ENCODE data around the gene TNIP3. TPM values are rescaled to one million over a fixed set of nuclear protein-coding genes. Genes with fewer than 3 reads are reported as not detected.
"Not testable (repeated sequence)": the region's sequence is repeated elsewhere in the genome, so short reads cannot be mapped to it uniquely, and the experiment has no call there.

Gene TNIP3
- total and polyA plus RNA-seq, 9 of the 15 experiments (the other 6 are each of a cell fraction or from before 2014, with no cell fraction given), result 0.14 TPM; not detected in 8

DNA sequence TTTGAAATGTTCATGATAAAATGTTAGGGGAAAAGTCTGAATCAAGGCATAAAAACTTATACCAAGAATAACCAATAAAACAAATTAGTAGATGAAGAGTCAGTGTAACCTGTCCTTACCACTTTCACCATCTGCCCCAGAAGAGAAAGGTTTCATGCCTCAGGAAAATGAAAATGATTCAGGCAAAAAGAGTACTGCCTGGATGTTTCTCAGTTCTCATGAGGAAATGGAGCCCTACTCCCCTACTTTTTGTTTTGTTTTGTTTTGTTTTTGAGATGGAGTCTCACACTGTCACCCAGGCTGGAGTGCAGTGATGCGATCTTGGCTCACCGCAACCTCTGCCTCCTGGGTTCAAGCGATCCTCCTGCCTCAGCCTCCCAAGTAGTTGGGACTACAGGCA, 7.4 kb upstream of the TNIP3 start:
- H3K79me2 ChIP-seq (ENCODE audit: control insufficient read depth, insufficient read depth, low read length); in situ Hi-C loops (cut with MboI); H3K27ac ChIP-seq (ENCODE audit: extremely low read depth, low read depth, low read length); H2AFZ ChIP-seq (ENCODE audit: low read depth, low read length); H3K9ac ChIP-seq (ENCODE audit: insufficient read depth in 1 of 2, low read depth in 2 of 2, low read length in 2 of 2); H3K27me3 ChIP-seq (ENCODE audit: control insufficient read depth in 2 of 2, insufficient read depth in 2 of 2, low read length in 2 of 2); H3K9me3 ChIP-seq (replicated peaks; ENCODE audit: control insufficient read depth, insufficient read depth, low read depth, low read length); FAIRE-seq; H3K36me3 ChIP-seq (ENCODE audit: control insufficient read depth, insufficient read depth, low read length); DNase-seq (ENCODE audit: extremely low read depth in 1 of 4, low spot score in 3 of 4); H4K20me1 ChIP-seq (replicated peaks; ENCODE audit: control insufficient read depth, insufficient read depth, low read length); ATAC-seq; intact Hi-C loops (cut with micrococcal nuclease); H3K9me1 ChIP-seq (ENCODE audit: control insufficient read depth, insufficient read depth, low read length); BruUV-seq (replicated peaks); H3K4me1 ChIP-seq (replicated peaks in 1 of 2; ENCODE audit: control insufficient read depth in 2 of 2, insufficient read depth in 2 of 2, low read length in 2 of 2); CTCF ChIA-PET (ENCODE audit: low intra/inter-chr PET ratio); H3K4me2 ChIP-seq (ENCODE audit: insufficient read depth, low read length); H3K4me3 ChIP-seq: not testable (repeated sequence)
- POLR2A ChIA-PET, result interaction anchor here (0.6 kb wide), 1 partner anchor 17 kb away, joined by 3 read pairs; no protein-coding TSS in a partner anchor
- 0% methylated on average over 3 of the region's 3 CpGs for WGBS (ENCODE audit: insufficient coverage, low coverage, missing lambda C conversion rate)

DNA sequence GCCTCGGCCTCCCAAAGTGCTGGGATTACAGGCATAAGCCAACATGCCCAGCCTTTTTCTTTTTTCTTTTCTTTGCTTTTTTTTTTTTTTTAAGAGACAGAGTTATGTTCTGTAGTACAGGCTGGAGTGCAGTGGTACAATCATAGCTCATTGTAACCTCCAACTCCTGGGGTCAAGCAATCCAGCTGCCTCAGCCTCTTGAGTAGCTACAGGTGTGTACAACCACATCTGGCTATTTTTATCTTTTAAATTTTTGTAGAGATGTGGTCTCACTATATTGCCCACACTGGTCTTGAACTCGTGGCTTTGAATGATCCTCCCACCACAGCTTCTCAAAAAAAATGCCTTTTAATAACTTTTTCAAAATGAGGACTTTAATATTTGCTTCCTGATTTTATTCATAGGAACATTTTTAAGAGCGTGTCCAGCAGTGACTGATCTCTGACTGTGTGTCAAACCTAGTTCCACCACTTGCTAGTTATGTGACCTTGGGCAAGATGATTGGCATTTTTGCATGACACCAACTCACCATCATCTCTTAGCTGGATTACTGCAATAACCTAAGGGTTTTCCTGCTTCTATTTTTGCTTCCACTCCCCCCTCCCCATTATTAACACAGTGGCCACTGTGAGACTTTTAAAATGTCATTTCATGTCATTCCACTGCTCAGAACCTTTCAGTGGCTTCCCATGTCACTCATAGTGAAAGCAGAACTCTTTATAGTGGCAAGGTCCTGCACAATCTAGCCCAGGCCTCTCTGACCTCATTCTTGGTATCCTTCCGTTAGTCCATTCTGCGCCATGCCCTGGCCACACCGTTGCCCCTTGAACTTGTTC, 4.5 kb upstream of the TNIP3 start:
- POLR2A ChIA-PET, result no interaction called here
- CTCF ChIA-PET (ENCODE audit: low intra/inter-chr PET ratio), result no interaction called here
- DNase-seq (ENCODE audit: extremely low read depth in 1 of 4, low spot score in 3 of 4) (no peak), ATAC-seq (no peak), FAIRE-seq (no peak)
- no peak overlapping the region for H3K9ac ChIP-seq (ENCODE audit: insufficient read depth in 1 of 2, low read depth in 2 of 2, low read length in 2 of 2)
- no peaks in the 10 kb centered on the region for H3K79me2 ChIP-seq (ENCODE audit: control insufficient read depth, insufficient read depth, low read length)
- H4K20me1 ChIP-seq (replicated peaks; ENCODE audit: control insufficient read depth, insufficient read depth, low read length), result no peaks in the 10 kb centered on the region
- no peaks in the 10 kb centered on the region for H3K27me3 ChIP-seq (ENCODE audit: control insufficient read depth in 2 of 2, insufficient read depth in 2 of 2, low read length in 2 of 2)
- H3K9me1 ChIP-seq (ENCODE audit: control insufficient read depth, insufficient read depth, low read length), result no peaks in the 10 kb centered on the region
- H3K4me2 ChIP-seq (ENCODE audit: insufficient read depth, low read length), result no peak overlapping the region
- BruUV-seq (replicated peaks), result no TSS peak
- in situ Hi-C loops (cut with MboI), result no loop called here
- no peaks in the 10 kb centered on the region for H3K9me3 ChIP-seq (replicated peaks; ENCODE audit: control insufficient read depth, insufficient read depth, low read depth, low read length)
- H3K36me3 ChIP-seq (ENCODE audit: control insufficient read depth, insufficient read depth, low read length), result no peaks in the 10 kb centered on the region
- TF ChIP-seq, protein P1, sequence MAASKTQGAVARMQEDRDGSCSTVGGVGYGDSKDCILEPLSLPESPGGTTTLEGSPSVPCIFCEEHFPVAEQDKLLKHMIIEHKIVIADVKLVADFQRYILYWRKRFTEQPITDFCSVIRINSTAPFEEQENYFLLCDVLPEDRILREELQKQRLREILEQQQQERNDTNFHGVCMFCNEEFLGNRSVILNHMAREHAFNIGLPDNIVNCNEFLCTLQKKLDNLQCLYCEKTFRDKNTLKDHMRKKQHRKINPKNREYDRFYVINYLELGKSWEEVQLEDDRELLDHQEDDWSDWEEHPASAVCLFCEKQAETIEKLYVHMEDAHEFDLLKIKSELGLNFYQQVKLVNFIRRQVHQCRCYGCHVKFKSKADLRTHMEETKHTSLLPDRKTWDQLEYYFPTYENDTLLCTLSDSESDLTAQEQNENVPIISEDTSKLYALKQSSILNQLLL (CRISPR knock-in tag; IDR thresholded peaks at IDR 0.05; ENCODE audit: borderline replicate concordance), result no peak
- TF ChIP-seq NR4A1 (CRISPR knock-in tag; IDR thresholded peaks at IDR 0.05) (no peak), NR4A1 (tag; IDR thresholded peaks at IDR 0.05) (no peak)
- 0% methylated on average over 6 of the region's 6 CpGs for WGBS (ENCODE audit: insufficient coverage, low coverage, missing lambda C conversion rate)
- intact Hi-C loops (cut with micrococcal nuclease), result no loop called here
- H3K4me3 ChIP-seq, result no peak overlapping the region
- H2AFZ ChIP-seq (ENCODE audit: low read depth, low read length), result no peak overlapping the region
- no peaks in the 10 kb centered on the region for H3K4me1 ChIP-seq (replicated peaks in 1 of 2; ENCODE audit: control insufficient read depth in 2 of 2, insufficient read depth in 2 of 2, low read length in 2 of 2)
- H3K27ac ChIP-seq (ENCODE audit: extremely low read depth, low read depth, low read length), result no peak overlapping the region

Data from K562 (cell line).